Ramos (cell line): ENCODE results near the gene AKR1B1.

ENCODE experiments used
- in situ Hi-C: fragments of 300-500 bp; cut with MboI; formaldehyde crosslinking; loops from one replicate; pipeline ENCODE4 v1.14.3; 2022; ENCODE audit warnings: low sequenced_read_pairs; ENCODE audit not compliant: unreplicated experiment

Gene AKR1B1

GRCh38 chr7:134429481-134429880, 29.4 kb downstream of the AKR1B1 start:
- in situ Hi-C loops: loop anchor here (25.0 kb wide), 1 partner anchor 183 kb away; no protein-coding TSS in a partner anchor

- in situ Hi-C loops: loop anchor here (25.0 kb wide), 1 partner anchor 183 kb away; no protein-coding TSS in a partner anchor
Measured at GRCh38 chr7:134428942-134429341, 30.0 kb downstream of the AKR1B1 start.

GRCh38 chr7:134427896-134428295, 31.0 kb downstream of the AKR1B1 start:
- in situ Hi-C loops: loop anchor here (25.0 kb wide), 1 partner anchor 184 kb away; no protein-coding TSS in a partner anchor

- in situ Hi-C loops: loop anchor here (25.0 kb wide), 1 partner anchor 187 kb away; no protein-coding TSS in a partner anchor
Measured at GRCh38 chr7:134425777-134426176, 33.1 kb downstream of the AKR1B1 start.

GRCh38 chr7:134422638-134423037, 36.3 kb downstream of the AKR1B1 start:
- in situ Hi-C loops: no loop called here

- in situ Hi-C loops: no loop called here
Measured at GRCh38 chr7:134422008-134422407, 36.9 kb downstream of the AKR1B1 start.

GRCh38 chr7:134420424-134421125, 38.3 kb downstream of the AKR1B1 start:
- in situ Hi-C loops: no loop called here

- in situ Hi-C loops: no loop called here
Measured at GRCh38 chr7:134419875-134420274, 39.0 kb downstream of the AKR1B1 start.

- in situ Hi-C loops: no loop called here
Measured at GRCh38 chr7:134419085-134419484, 39.8 kb downstream of the AKR1B1 start.

- in situ Hi-C loops: no loop called here
Measured at GRCh38 chr7:134415700-134416099, 43.2 kb downstream of the AKR1B1 start.

- in situ Hi-C loops: no loop called here
Measured at GRCh38 chr7:134414109-134414508, 44.8 kb downstream of the AKR1B1 start.

- in situ Hi-C loops: no loop called here
Measured at GRCh38 chr7:134407311-134407710, 51.6 kb downstream of the AKR1B1 start.

- in situ Hi-C loops: no loop called here
Measured at GRCh38 chr7:134406431-134406830, 52.5 kb downstream of the AKR1B1 start.

- in situ Hi-C loops: no loop called here
Measured at GRCh38 chr7:134405299-134405698, 53.6 kb downstream of the AKR1B1 start.

GRCh38 chr7:134403062-134403461, 55.8 kb downstream of the AKR1B1 start:
- in situ Hi-C loops: no loop called here

- in situ Hi-C loops: no loop called here
Measured at GRCh38 chr7:134400859-134401258, 58.0 kb downstream of the AKR1B1 start.

GRCh38 chr7:134396031-134396430, 62.9 kb downstream of the AKR1B1 start:
- in situ Hi-C loops: no loop called here

- in situ Hi-C loops: no loop called here
Measured at GRCh38 chr7:134395604-134396003, 63.3 kb downstream of the AKR1B1 start.

- in situ Hi-C loops: no loop called here
Measured at GRCh38 chr7:134394056-134394455, 64.8 kb downstream of the AKR1B1 start.
